NCI-H1694 (cell line): ENCODE data around the gene NAA10.

Experiments used
- DNase-seq: peaks from one replicate; lab custom pipeline; 2025; lab: John Stamatoyannopoulos, UW

Gene NAA10

GRCh38 chrX:153966841-153967535, 32.2 kb upstream of the NAA10 start:
- DNase-seq, result no peak

- DNase-seq, result no peak
Measured at GRCh38 chrX:153966283-153966688, 31.4 kb upstream of the NAA10 start.

GRCh38 chrX:153965406-153965805, 30.6 kb upstream of the NAA10 start:
- DNase-seq, result no peak

GRCh38 chrX:153964105-153964504, 29.3 kb upstream of the NAA10 start:
- DNase-seq, result no peak

- DNase-seq, result no peak
Measured at GRCh38 chrX:153963546-153963945, 28.7 kb upstream of the NAA10 start.

GRCh38 chrX:153961292-153961691, 26.5 kb upstream of the NAA10 start:
- DNase-seq, result no peak

- DNase-seq, result no peak
Measured at GRCh38 chrX:153960786-153961185, 25.9 kb upstream of the NAA10 start.

- DNase-seq, result no peak
Measured at GRCh38 chrX:153960077-153960476, 25.2 kb upstream of the NAA10 start.

- no peak for DNase-seq
Measured at GRCh38 chrX:153959649-153960048, 24.8 kb upstream of the NAA10 start.

- no peak for DNase-seq
Measured at GRCh38 chrX:153958605-153959004, 23.8 kb upstream of the NAA10 start.

- no peak for DNase-seq
Measured at GRCh38 chrX:153957224-153957623, 22.4 kb upstream of the NAA10 start.

- DNase-seq, result no peak
Measured at GRCh38 chrX:153956044-153956907, 21.4 kb upstream of the NAA10 start.

GRCh38 chrX:153955228-153955732, 20.4 kb upstream of the NAA10 start:
- no peak for DNase-seq

GRCh38 chrX:153954558-153955227, 19.9 kb upstream of the NAA10 start:
- DNase-seq, result no peak

GRCh38 chrX:153953892-153954557, 19.2 kb upstream of the NAA10 start:
- DNase-seq, result no peak

- peak; percentile 70 for DNase-seq
Measured at GRCh38 chrX:153953342-153953830, 18.5 kb upstream of the NAA10 start.

- no peak for DNase-seq
Measured at GRCh38 chrX:153952373-153953026, 17.7 kb upstream of the NAA10 start.

GRCh38 chrX:153951683-153952372, 17.0 kb upstream of the NAA10 start:
- DNase-seq, result no peak

- DNase-seq, result no peak
Measured at GRCh38 chrX:153950127-153950526, 15.3 kb upstream of the NAA10 start.
